Measurements from ENCODE around the gene KATNAL1. TPM values are rescaled to one million over a fixed set of nuclear protein-coding genes. Genes with fewer than 3 reads are reported as not detected.

The KATNAL1 gene
- total RNA-seq, 4 donors from 2014 or later = 22.2 to 41.4 (median 28.4) TPM

- TF ChIP-seq CTCF (IDR thresholded peaks at IDR 0.05; ENCODE audit: low read depth) = no peak
These were observed 147.9 kb downstream of the KATNAL1 start for GRCh38 chr13:30159446-30159839.

DNA sequence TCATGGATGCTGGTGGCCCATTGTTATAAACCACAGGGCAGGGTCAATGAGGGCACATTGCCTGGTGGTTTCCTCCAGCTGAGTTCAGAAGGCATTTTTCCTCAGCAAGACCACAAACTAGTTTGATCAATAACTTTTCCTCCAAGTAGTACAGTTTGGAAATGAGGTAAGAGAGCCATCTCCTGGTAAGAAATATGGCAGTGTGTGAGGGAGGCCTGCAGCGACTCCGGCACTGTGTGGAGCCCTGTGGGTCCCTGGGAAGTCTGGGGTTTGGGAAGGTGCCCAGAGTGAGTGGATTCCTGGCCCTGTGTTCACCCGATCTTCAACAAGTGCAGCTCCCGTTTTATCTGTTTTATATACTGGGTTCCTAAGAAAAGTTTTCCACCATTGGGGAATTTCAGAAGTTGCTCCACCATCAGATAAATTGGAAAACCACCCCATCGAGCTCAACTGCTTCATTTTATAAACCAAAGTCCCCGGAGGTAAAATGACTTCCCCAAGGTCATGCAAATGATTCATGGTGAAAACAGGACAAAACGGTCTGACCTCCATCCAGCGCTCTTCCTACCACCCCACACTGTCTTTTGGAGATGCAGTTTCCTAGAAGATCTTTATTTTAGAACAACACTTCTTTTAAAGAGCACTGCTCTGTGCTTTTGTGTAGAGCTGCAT lies 148.4 kb downstream of the KATNAL1 start:
- TF ChIP-seq CTCF (IDR thresholded peaks at IDR 0.05; ENCODE audit: low read depth) = no peak

- no peak for TF ChIP-seq CTCF (IDR thresholded peaks at IDR 0.05; ENCODE audit: low read depth)
These were observed 149.7 kb downstream of the KATNAL1 start for GRCh38 chr13:30157616-30157993.

DNA sequence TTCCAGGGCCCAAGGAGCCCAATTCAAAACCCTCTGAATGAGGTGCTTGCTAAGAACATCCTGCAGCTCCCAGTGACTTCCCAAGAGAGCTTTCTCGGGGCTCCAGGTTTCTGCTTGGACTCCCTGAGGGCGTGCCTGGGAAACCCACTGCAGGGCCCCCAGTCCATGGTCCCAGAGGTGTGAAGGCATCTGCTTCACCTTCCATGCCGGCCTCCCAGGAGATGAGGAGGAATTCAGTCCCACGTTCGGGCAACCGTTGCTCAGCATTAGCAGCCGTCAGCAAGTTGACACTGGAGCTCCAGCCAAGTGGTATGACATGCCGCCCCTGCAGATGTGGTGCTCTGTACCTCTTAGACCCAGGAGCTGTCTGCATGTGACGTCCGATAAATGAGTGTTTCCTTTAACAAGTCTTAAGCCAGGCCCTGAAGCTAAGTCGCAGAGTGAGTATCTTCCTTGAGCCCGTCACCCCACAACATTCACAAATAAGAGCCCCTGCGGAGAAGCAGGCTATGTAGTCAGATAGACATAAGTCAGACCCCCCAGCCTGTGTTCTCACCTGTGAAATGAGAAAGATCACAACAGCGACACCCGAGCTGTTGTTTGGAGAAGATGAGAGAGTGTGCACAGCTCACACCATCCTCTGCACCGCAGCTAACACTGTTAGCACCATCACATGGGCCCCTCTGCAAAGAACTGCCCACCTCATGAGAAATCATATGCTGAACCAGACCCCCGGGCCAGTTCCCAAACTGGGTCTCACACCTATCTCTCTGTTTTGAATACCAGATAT lies 150.3 kb downstream of the KATNAL1 start:
- no peak for TF ChIP-seq CTCF (IDR thresholded peaks at IDR 0.05; ENCODE audit: low read depth)

DNA sequence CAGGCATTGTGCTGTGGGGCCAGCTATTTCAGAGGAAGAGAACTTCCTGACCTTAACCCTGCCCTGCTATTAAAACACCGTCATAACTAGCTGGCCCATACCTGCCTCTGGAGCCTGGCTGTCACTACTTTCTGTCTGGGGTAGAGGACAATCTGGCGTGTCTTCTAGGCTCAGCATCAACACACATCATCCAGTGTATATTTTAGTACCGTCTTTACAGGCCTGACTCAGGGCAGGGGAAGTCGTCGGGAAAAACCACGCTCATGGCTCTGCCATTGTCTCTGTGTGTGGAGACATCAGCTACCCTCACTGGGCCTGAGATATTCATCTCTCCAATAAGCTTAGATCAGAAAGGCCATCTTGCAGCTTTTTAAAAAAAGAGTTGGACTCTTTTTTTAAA lies 151.1 kb downstream of the KATNAL1 start:
- no peak for TF ChIP-seq CTCF (IDR thresholded peaks at IDR 0.05; ENCODE audit: low read depth)

- no peak for TF ChIP-seq CTCF (IDR thresholded peaks at IDR 0.05; ENCODE audit: low read depth)
These were observed 152.4 kb downstream of the KATNAL1 start for GRCh38 chr13:30154931-30155330.

- no peak for TF ChIP-seq CTCF (IDR thresholded peaks at IDR 0.05; ENCODE audit: low read depth)
These were observed 152.8 kb downstream of the KATNAL1 start for GRCh38 chr13:30154531-30154930.

Measured in subcutaneous adipose tissue (tissue), 4 donors.